ENCODE data around the gene L3MBTL2. TPM values are rescaled to one million over a fixed set of nuclear protein-coding genes. Genes with fewer than 3 reads are reported as not detected.
"Not testable (repeated sequence)": the region's sequence is repeated elsewhere in the genome, so short reads cannot be mapped to it uniquely, and the experiment has no call there.

L3MBTL2 gene
- 19.6 and 24.3 TPM in 2 replicates for total RNA-seq

DNA sequence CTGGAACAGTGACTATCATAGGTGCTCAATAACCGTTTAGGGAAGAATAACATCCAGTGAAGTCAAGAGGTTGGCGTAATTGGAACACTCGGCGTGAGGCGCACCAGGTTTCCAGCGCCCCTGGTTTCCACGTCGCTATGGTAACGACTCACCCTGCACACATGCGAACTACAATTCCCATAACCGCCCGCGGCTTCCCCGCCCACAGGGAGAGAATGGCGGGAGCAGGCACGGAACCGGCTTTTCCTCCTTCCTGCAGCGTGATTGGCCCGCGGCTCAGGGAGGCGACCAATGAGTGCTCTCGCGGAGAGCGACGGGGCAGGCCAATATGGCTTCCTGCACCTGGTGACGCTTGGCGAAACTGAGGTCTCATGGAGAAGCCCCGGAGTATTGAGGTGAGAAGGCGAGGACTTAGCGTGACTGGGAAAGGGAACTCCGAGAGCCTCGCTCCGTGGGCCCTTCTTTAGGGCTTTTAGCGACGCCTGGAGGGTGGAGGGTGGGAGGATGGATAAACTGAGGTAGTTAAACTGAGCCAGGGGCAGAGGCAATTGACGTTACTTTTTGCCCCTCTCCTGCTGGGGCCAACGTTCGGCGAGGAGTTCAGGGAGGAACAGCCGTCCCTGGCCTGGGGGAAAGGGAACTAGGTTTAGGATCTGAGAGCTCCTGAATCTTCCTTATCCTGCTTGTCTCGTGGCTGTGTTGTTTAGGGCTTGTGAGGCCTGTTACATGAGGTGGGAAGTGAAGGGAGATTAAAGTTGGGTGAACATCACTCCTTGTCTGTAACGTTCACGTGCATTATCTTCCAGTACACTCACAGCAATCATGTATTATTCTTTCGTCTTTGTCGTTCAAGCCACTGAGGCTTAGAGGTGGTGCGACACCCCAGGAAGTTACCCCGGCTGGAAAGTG, at the start of gene L3MBTL2:
Gene L3MBTL2, plus strand, starts transcription at position 321 of the 909 bp plus-strand sequence. Its CDS starts 51 bp downstream, at position 372.
- peak; percentile 89 to 96 for DNase-seq (ENCODE audit: low read depth in 2 of 2)

- DNase-seq (ENCODE audit: low read depth in 2 of 2): no peak
These were observed 48.0 kb upstream of the L3MBTL2 start for GRCh38 chr22:41157083-41157482.

- no peak for DNase-seq (ENCODE audit: low read depth in 2 of 2)
These were observed 36.0 kb upstream of the L3MBTL2 start for GRCh38 chr22:41169157-41169556.

GRCh38 chr22:41171996-41172395, 33.1 kb upstream of the L3MBTL2 start:
- DNase-seq (ENCODE audit: low read depth in 2 of 2): no peak

DNA sequence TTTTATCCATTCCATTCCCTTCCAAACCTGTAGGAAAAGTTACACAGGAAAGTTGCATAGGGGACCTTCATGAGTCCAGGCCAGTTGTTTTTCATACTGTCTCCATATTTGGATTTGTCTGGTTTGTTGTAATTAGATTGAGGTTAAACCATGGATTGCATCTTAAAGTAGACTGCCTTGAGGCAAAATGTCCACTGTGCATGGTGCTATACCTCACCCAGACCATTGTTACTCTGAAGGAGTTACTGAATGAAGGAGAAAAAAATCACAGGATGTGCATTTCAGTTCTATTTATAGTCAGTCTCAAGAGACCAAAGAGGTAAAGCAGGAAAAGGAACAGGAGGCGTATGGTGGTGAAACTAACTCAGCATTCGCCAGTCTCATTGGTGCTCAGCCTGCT, 29.6 kb upstream of the L3MBTL2 start:
- DNase-seq (ENCODE audit: low read depth in 2 of 2): no peak

DNA sequence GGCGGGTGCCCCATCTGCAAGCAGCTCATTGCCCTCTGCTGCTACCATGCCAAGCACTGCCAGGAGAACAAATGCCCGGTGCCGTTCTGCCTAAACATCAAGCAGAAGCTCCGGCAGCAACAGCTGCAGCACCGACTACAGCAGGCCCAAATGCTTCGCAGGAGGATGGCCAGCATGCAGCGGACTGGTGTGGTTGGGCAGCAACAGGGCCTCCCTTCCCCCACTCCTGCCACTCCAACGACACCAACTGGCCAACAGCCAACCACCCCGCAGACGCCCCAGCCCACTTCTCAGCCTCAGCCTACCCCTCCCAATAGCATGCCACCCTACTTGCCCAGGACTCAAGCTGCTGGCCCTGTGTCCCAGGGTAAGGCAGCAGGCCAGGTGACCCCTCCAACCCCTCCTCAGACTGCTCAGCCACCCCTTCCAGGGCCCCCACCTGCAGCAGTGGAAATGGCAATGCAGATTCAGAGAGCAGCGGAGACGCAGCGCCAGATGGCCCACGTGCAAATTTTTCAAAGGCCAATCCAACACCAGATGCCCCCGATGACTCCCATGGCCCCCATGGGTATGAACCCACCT, 28.0 kb upstream of the L3MBTL2 start:
- no peak for DNase-seq (ENCODE audit: low read depth in 2 of 2)

DNA sequence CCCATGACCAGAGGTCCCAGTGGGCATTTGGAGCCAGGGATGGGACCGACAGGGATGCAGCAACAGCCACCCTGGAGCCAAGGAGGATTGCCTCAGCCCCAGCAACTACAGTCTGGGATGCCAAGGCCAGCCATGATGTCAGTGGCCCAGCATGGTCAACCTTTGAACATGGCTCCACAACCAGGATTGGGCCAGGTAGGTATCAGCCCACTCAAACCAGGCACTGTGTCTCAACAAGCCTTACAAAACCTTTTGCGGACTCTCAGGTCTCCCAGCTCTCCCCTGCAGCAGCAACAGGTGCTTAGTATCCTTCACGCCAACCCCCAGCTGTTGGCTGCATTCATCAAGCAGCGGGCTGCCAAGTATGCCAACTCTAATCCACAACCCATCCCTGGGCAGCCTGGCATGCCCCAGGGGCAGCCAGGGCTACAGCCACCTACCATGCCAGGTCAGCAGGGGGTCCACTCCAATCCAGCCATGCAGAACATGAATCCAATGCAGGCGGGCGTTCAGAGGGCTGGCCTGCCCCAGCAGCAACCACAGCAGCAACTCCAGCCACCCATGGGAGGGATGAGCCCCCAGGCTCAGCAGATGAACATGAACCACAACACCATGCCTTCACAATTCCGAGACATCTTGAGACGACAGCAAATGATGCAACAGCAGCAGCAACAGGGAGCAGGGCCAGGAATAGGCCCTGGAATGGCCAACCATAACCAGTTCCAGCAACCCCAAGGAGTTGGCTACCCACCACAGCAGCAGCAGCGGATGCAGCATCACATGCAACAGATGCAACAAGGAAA, 27.3 kb upstream of the L3MBTL2 start:
- DNase-seq (ENCODE audit: low read depth in 2 of 2): no peak

DNA sequence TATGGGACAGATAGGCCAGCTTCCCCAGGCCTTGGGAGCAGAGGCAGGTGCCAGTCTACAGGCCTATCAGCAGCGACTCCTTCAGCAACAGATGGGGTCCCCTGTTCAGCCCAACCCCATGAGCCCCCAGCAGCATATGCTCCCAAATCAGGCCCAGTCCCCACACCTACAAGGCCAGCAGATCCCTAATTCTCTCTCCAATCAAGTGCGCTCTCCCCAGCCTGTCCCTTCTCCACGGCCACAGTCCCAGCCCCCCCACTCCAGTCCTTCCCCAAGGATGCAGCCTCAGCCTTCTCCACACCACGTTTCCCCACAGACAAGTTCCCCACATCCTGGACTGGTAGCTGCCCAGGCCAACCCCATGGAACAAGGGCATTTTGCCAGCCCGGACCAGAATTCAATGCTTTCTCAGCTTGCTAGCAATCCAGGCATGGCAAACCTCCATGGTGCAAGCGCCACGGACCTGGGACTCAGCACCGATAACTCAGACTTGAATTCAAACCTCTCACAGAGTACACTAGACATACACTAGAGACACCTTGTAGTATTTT, 26.6 kb upstream of the L3MBTL2 start:
- DNase-seq (ENCODE audit: low read depth in 2 of 2): no peak

- DNase-seq (ENCODE audit: low read depth in 2 of 2): not testable (repeated sequence)
These were observed 24.8 kb upstream of the L3MBTL2 start for GRCh38 chr22:41180362-41180761.

DNA sequence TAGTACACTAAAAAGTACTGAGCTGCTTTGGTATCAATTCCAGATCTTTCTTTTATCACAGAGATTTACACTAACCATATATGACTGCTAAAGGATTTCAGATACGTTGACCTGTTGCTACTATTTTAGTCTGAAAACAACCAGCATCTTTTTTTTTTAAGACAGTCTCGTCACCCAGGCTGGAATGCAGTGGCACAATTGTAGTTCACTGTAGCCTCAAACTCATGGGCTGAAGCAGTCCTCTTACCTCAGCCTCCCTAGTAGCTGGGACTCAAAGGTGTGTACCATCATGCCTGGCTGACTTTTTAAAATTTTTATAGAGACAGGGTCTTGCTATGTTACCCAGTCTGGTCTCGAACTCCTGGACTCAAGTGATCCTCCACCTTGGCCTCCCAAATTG, 24.2 kb upstream of the L3MBTL2 start:
- DNase-seq (ENCODE audit: low read depth in 2 of 2): no peak

DNA sequence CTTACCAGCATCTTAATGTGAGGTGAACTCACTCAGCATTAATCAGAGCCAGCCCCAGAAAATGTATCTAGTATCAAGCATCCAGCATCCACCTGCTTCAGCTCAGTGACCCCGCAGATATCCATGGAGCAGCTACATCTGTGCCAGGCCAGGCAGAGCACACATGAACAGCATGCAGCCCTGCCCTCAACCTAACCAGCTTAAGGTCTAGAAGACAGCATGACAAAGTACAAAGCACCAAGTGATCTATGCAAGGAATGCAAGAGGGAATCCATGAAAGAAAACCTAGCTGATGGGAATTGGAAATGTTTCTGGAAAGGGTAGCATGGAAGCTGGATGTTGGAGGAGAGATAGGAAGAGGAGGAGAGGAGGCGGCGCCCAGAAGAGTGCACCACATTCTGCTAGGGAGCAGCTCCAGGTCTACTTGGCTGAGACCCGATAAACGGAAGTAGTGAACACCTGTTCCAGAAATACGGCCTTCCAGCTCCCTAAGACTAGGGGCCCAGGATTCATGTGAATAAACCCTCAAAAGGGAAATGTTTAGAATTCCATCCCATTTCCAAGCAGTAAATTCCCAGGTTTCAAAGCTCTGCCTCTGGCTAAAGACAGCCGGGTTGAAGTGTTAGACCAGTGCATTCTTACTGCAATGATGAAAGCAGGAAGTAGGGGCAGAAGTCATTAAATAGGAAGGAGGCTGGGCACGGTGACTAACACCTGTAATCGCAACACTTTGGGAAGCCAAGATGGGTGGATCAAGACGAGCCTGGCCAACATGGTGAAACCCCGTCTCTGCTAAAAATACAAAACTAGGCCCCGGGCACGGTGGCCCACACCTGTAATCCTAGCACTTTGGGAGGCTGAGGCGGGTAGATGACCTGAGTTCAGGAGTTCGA, 23.5 kb upstream of the L3MBTL2 start:
- DNase-seq (ENCODE audit: low read depth in 2 of 2): peak in 1 of 2 donors; percentile 59

DNA sequence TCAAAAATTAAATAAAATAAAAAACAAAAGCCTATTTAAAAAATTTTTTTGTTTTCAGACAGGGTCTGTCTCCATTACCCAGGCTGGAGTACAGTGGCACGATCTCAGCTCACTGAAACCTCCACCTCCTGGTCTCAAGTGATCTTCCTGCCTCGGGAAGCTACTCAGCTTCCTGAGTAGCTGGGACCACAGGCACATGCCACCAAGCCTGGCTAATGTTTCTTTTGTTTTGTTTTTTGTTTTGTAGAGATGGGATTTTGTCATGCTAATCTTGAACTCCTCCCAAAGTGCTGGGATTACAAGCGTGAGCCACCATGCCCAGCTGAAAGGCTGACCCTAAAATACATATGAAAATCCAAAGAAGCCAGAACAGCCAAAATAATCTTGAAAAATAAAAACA, 20.4 kb upstream of the L3MBTL2 start:
- DNase-seq (ENCODE audit: low read depth in 2 of 2): peak in 1 of 2 donors; percentile 39

DNA sequence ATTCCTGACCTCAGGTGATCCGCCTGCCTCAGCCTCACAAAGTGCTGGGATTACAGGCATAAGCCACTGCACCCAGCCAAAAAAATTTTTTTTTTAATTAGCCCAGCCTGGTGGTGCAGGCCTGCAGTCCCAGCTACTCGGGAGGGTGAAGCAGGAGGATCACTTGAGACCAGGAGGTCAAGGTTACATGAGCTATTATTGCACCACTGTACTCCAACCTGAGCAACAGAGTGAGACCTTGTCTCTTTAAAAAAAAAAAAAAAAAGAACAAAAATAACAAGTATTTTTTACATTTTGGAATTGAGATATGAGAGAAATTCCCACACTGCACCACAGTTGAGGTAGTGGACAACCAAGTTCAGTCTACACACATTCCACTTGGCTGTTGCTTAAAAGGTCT, 13.6 kb upstream of the L3MBTL2 start:
- no peak for DNase-seq (ENCODE audit: low read depth in 2 of 2)

DNA sequence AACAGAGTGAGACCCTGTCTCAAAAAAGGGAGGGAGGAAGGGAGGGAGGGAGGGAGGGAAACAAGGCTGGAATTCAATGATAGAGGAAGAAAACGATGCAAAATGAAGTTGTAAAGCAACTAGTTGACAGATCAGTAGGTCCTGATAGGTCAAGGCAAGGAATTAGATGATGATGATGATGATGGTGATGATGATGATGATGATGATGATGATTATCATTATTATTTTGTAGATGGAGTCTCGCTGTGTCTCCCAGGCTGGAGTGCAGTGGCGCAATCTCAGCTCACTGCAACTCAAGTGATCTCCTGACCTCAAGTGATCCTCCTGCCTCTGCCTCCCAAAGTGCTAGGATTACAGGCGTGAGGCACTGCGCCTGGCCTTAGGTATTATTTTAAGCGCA, 11.3 kb upstream of the L3MBTL2 start:
- DNase-seq (ENCODE audit: low read depth in 2 of 2): no peak

- DNase-seq (ENCODE audit: low read depth in 2 of 2): peak in 1 of 2 donors; percentile 84
These were observed 7.8 kb upstream of the L3MBTL2 start for GRCh38 chr22:41197038-41197972.

DNA sequence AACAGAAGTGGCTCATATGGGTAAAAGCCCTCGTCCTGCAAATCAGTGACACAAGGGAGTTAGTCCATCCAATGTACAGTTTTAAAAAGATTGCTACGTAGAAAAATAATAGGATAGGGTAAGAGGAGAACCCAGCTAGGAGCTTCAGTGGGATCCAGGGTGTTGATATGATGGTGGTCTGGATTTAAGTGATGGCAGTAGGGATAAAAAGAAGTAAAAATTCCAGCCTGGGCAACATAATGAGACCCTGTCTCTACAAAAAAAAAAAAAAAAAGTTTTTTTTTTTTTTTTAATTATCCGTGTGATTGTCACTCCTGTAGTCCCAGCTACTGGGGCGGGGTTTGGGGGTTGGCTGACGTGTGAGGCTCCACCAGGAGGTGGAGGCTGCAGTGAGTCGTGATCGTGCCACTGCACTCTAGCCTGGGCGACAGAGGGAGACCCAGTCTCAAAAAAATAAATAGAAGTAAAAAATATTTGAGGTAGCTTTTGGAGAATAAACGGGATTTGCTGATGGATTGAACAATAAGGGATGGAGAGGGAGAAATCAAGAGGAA, 7.0 kb upstream of the L3MBTL2 start:
- peak in 1 of 2 donors; percentile 62 for DNase-seq (ENCODE audit: low read depth in 2 of 2)

- DNase-seq (ENCODE audit: low read depth in 2 of 2): no peak
These were observed 4.0 kb upstream of the L3MBTL2 start for GRCh38 chr22:41201141-41201540.

DNA sequence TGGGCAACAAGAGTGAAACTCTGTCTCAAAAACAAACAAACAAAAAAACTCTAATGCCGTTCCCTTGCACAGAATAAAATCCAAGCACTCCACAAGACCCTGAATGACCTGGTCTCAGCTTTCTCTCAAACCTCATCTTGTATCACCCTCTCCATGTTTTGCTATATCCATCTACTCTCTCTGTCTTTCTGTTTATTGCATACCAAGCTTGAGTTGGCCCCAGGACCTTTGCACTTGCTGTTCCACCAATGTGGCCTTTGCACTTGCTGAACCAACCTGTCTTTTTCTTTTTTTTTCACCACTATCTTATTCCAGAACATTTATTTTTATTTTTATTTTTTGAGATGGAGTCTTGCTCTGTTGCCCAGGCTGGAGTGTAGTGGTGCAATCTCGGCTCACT, 2.0 kb upstream of the L3MBTL2 start:
- DNase-seq (ENCODE audit: low read depth in 2 of 2): no peak

DNA sequence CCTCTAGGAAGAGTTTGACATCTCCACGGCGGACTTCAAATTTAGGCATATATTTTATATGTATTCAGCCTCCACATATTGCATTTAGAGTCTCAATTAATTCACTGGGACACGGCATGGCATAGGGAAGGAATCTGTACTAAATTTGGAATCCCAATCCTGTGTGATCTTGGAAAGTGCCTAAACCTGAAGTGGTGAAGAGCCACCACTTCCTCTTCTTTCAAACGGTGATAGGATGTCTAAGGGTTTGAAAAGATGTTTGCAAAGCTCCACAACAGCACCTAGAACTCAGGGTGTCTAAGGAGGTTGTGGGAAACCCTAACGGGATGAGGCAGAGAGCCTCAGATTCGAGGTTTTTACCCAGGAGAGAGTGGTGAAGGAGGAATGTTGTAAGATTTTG, 1.0 kb upstream of the L3MBTL2 start:
- no peak for DNase-seq (ENCODE audit: low read depth in 2 of 2)
